GM12878 (cell line): ENCODE measurements around the gene PTPRD. TPM values are rescaled to one million over a fixed set of nuclear protein-coding genes. Genes with fewer than 3 reads are reported as not detected.
"Not testable (repeated sequence)": the region's sequence is repeated elsewhere in the genome, so short reads cannot be mapped to it uniquely, and the experiment has no call there.

ENCODE experiments used
- ATAC-seq: fragments of 200-7000 bp; cut with Tn5 transposase; 3 replicates; pipeline ENCODE4 v1.9.1; 2020; ENCODE audit warnings: mild to moderate bottlenecking, moderate library complexity
- BruUV-seq: library from RNA; stranded (reverse); fragments of 400-500 nt; replicated peaks from 2 replicates; lab custom pipeline; 2021; lab: Mats Ljungman, UMichigan
- CTCF ChIA-PET: fragments of 300-600 bp; sonication (Branson Sonifier 250); formaldehyde crosslinking; extraction: SDS; loops from one replicate; lab custom pipeline; 2021; ENCODE audit warnings: inconsistent platforms; lab: Yijun Ruan, JAX
- POLR2A ChIA-PET: fragments of 350-600 bp; formaldehyde crosslinking; extraction: SDS; loops from one replicate; lab custom pipeline; 2021; ENCODE audit warnings: inconsistent platforms; lab: Charles Lee
- RAD21 ChIA-PET: fragments of 300-600 bp; sonication (Branson Sonifier 250); formaldehyde crosslinking; loops from one replicate; lab custom pipeline; 2023; ENCODE audit warnings: antibody characterized with exemption; ENCODE audit not compliant: unreplicated experiment; lab: Charles Lee
- SMC1A ChIA-PET: fragments of 300-600 bp; sonication (Branson Sonifier 250); formaldehyde crosslinking; loops from one replicate; lab custom pipeline; 2023; ENCODE audit not compliant: unreplicated experiment, uncharacterized antibody; lab: Charles Lee
- DNase-seq: peaks from one replicate; pipeline ENCODE4 v3.0.0-alpha.2; 2011; ENCODE audit warnings: low read depth, low spot score
- FAIRE-seq: peaks from 3 replicates; lab custom pipeline; 2011; peaks lifted over from hg19 to GRCh38; lab: Jason Lieb, UNC
- H2AFZ ChIP-seq: 2 replicates; pipeline ENCODE4 v1.6.0; 2011; ENCODE audit warnings: low read depth, low read length, control low read depth; ENCODE audit not compliant: control insufficient read depth
- H3K27ac ChIP-seq: 2 replicates; pipeline ENCODE4 v1.5.1; 2011; ENCODE audit warnings: control low read depth; ENCODE audit not compliant: control insufficient read depth, insufficient read depth
- H3K27me3 ChIP-seq, 2 experiments: replicated peaks in 1 of 2; 2 replicates each; pipeline versions ENCODE4 v1.6.0 to v1.6.1; 2011; ENCODE audit warnings: low read length in 1 of 2; ENCODE audit not compliant: control insufficient read depth in 2 of 2, insufficient read depth in 2 of 2
- H3K36me3 ChIP-seq, 2 experiments: 2 replicates each; pipeline ENCODE4 v1.5.1; 2011; ENCODE audit warnings: low read length in 1 of 2; ENCODE audit not compliant: control insufficient read depth in 2 of 2, insufficient read depth in 2 of 2
- H3K4me1 ChIP-seq: 2 replicates; pipeline ENCODE4 v1.6.1; 2011; ENCODE audit warnings: mild to moderate bottlenecking, low read length, moderate library complexity, mixed read lengths; ENCODE audit not compliant: control insufficient read depth, insufficient read depth
- H3K4me2 ChIP-seq: 2 replicates; pipeline ENCODE4 v1.6.0; 2011; ENCODE audit warnings: control low read depth; ENCODE audit not compliant: control insufficient read depth, insufficient read depth
- H3K4me3 ChIP-seq: fragments of 200-600 bp; sonication (generic); 2 replicates; pipeline ENCODE4 v1.5.1; 2016
- H3K79me2 ChIP-seq: 2 replicates; pipeline ENCODE4 v1.6.0; 2011; ENCODE audit warnings: low read length; ENCODE audit not compliant: control insufficient read depth, insufficient read depth
- H3K9ac ChIP-seq: 2 replicates; pipeline ENCODE4 v1.8.0; 2011; ENCODE audit warnings: low read length, control low read depth, mixed read lengths; ENCODE audit not compliant: control insufficient read depth, insufficient read depth
- H3K9me3 ChIP-seq: replicated peaks from 3 replicates; pipeline ENCODE4 v1.5.1; 2011; ENCODE audit warnings: mild to moderate bottlenecking, low read length; ENCODE audit not compliant: control insufficient read depth, insufficient read depth
- H4K20me1 ChIP-seq: 2 replicates; pipeline ENCODE4 v1.6.0; 2011; ENCODE audit not compliant: control insufficient read depth, insufficient read depth
- CBFB ChIP-seq: IDR thresholded peaks from 2 replicates; pipeline ENCODE4 v1.6.1; 2016; ENCODE audit warnings: antibody characterized with exemption, low read depth
- EP300 ChIP-seq, 2 experiments: fragments of 150-350 bp in 1 of 2; IDR thresholded peaks; 2 replicates each; pipeline ENCODE4 v1.6.1; 2011 to 2012; ENCODE audit warnings: low read depth in 2 of 2, low read length in 2 of 2, borderline replicate concordance in 1 of 2, improper control_type of control experiment in 1 of 2, inconsistent platforms in 1 of 2; ENCODE audit not compliant: control insufficient read depth in 1 of 2
- HDAC6 ChIP-seq: fragments of 200-600 bp; sonication (generic); IDR thresholded peaks from one replicate; pipeline ENCODE4 v1.8.0; 2017; ENCODE audit warnings: antibody characterized with exemption; ENCODE audit not compliant: unreplicated experiment
- HDGF ChIP-seq: fragments of 450-650 bp; IDR thresholded peaks from 2 replicates; pipeline ENCODE4 v1.6.1; 2016; ENCODE audit warnings: antibody characterized with exemption
- PAX5 ChIP-seq: IDR thresholded peaks from 2 replicates; pipeline ENCODE4 v1.6.1; 2011; ENCODE audit warnings: low read depth, low read length, borderline replicate concordance
- RAD21 ChIP-seq: IDR thresholded peaks from 2 replicates; pipeline ENCODE4 v1.6.1; 2011; ENCODE audit warnings: mild to moderate bottlenecking, low read depth, low read length, moderate library complexity; ENCODE audit not compliant: insufficient read depth
- RAD51 ChIP-seq: fragments of 450-650 bp; IDR thresholded peaks from 2 replicates; pipeline ENCODE4 v1.6.1; 2016; ENCODE audit warnings: moderate library complexity, mild to moderate bottlenecking, inconsistent platforms
- STAT3 ChIP-seq: IDR thresholded peaks from 2 replicates; pipeline ENCODE4 v1.6.1; 2011; ENCODE audit warnings: low read depth, low read length, improper control_type of control experiment
- ZNF24 ChIP-seq: fragments of 450-650 bp; IDR thresholded peaks from 2 replicates; pipeline ENCODE4 v1.6.1; 2017; ENCODE audit warnings: antibody characterized with exemption, mild to moderate bottlenecking
- ZSCAN29 ChIP-seq: fragments of 450-650 bp; IDR thresholded peaks from 2 replicates; pipeline ENCODE4 v1.6.1; 2017; ENCODE audit warnings: mild to moderate bottlenecking, moderate library complexity
- WGBS: methylation state at CpG from one replicate; pipeline ENCODE4 v1.1.6; 2016; ENCODE audit warnings: low lambda C conversion rate; ENCODE audit not compliant: insufficient replicate concordance, insufficient coverage; ENCODE audit errors: missing lambda C conversion rate; 5-methylcytosine and 5-hydroxymethylcytosine counted together
- in situ Hi-C: fragments of 300-500 bp; cut with MboI; formaldehyde crosslinking; loops from 9 replicates; pipeline ENCODE4 v1.14.3; 2018; ENCODE audit warnings: mixed read lengths
- intact Hi-C: fragments of 100-400 bp; cut with micrococcal nuclease; formaldehyde crosslinking; loops from one replicate; pipeline ENCODE4 v1.14.2; 2022; ENCODE audit not compliant: unreplicated experiment
- polyA plus RNA-seq, 11 experiments: library from polyadenylated mRNA; depleted of rRNA in 4 of 11; unstranded in 6 of 11; stranded (reverse) in 5 of 11; fragments of >200 nt; fragmentation: Nextera tagmentation in 4 of 11; fragmentation: Illumina TruSeq in 1 of 11; extraction: Ambion mirVana in 4 of 11; extraction: Trizol in 1 of 11; gene quantifications; 1 replicate in 1 of 11; 2 replicates in 10 of 11; pipeline versions ENCODE4 v1.2.1 to v1.2.3, GENCODE V29; 2011 to 2016; ENCODE audit warnings: inconsistent platforms in 2 of 11, missing spikeins in 2 of 11, low read depth in 1 of 11
- total RNA-seq, 4 experiments: library from RNA; depleted of rRNA in 3 of 4; stranded (reverse); fragments of >200 nt in 3 of 4; fragmentation: Illumina TruSeq in 1 of 4; extraction: Trizol in 1 of 4; gene quantifications; 2 replicates each; pipeline versions ENCODE4 v1.2.1 to v1.2.3, GENCODE V29; 2013 to 2021

The PTPRD gene
- total and polyA plus RNA-seq, 10 of the 15 experiments (the other 5 are each of a cell fraction or from before 2014, with no cell fraction given), result under 0.01 to 0.05 (median 0.01) TPM; not detected in 7

DNA sequence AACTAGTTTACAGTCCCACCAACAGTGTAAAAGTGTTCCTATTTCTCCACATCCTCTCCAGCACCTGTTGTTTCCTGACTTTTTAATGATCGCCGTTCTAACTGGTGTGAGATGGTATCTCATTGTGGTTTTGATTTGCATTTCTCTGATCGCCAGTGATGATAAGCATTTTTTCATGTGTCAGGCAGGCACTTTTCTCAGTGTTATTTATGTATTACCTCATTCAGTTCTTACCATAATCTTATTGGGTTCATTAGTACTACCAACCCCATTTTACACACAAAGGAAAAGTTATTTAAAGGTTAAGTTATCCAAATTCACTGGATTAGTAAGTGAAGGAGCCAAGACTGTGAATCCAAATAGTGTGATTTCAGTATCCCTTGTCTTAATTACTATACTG is 1644.5 kb downstream of the PTPRD start:
- H3K4me2 ChIP-seq, SMC1A ChIA-PET, H3K9me3 ChIP-seq, H3K79me2 ChIP-seq, H4K20me1 ChIP-seq, FAIRE-seq, in situ Hi-C loops, intact Hi-C loops, H3K4me1 ChIP-seq, H3K36me3 ChIP-seq, H3K27ac ChIP-seq, DNase-seq, POLR2A ChIA-PET, BruUV-seq, ATAC-seq, H3K27me3 ChIP-seq, CTCF ChIA-PET, H3K9ac ChIP-seq, RAD21 ChIA-PET, H3K4me3 ChIP-seq, H2AFZ ChIP-seq: not testable (repeated sequence)
- WGBS, result 0% methylated on average over 1 of the region's 3 CpGs

DNA sequence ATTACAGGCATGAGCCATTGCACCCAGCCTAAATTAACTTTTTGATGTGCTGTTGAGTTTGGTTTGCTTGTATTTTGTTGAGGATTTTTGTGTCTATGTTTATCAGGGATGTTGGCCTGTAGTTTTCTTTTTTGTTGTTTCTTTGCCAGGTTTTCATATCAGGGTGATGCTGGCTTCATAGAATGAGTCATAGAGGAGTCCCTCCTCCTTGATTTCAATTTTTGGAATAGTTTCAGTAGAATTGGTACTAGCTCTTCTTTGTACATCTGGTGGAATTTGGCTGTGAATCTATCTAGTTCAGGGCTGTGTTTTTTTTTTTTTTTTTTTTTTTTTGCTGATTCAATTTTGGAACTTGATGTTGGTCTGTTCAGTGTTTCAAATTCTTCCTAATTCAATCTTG is 1648.9 kb downstream of the PTPRD start:
- no peak for DNase-seq
- BruUV-seq, result no TSS peak
- ChIA-PET RAD21 (no interaction called here), SMC1A (no interaction called here), POLR2A (no interaction called here), CTCF (no interaction called here)
- Histone ChIP-seq H3K4me2 (no peak overlapping the region), H3K9ac (no peak overlapping the region), H3K79me2 (no peaks in the 10 kb centered on the region), H3K4me1 (no peaks in the 10 kb centered on the region), H3K4me3 (no peak overlapping the region), H3K9me3 (no peaks in the 10 kb centered on the region), H2AFZ (no peak overlapping the region), H3K27me3 (no peaks in the 10 kb centered on the region), H3K36me3 (no peaks in the 10 kb centered on the region), H3K27ac (no peak overlapping the region), H4K20me1 (no peaks in the 10 kb centered on the region)
- ATAC-seq, result no peak
- in situ Hi-C loops (no loop called here), intact Hi-C loops (no loop called here)
- no peak for FAIRE-seq
- TF ChIP-seq RAD51 (no peak), ZNF24 (no peak), STAT3 (no peak), ZSCAN29 (no peak), RAD21 (no peak), PAX5 (no peak), CBFB (no peak), HDGF (no peak), HDAC6 (no peak), EP300 (IDR thresholded peaks at IDR 0.05; ENCODE audit: borderline replicate concordance in 1 of 2, control insufficient read depth in 1 of 2, low read depth in 2 of 2, low read length in 2 of 2) (no peak)
